ENCODE measurements around the gene UBC.

UBC gene

GRCh38 chr12:124914392-124915238 is at the start of gene UBC:
Gene UBC (minus strand): TSS chr12:124914650. CDS start chr12:124913771, 879 bp downstream.
- DNase-seq (ENCODE audit: low read depth in 2 of 2) = peak; percentile 82 to 85

- DNase-seq (ENCODE audit: low read depth in 2 of 2) = no peak
Observed at GRCh38 chr12:124963211-124963610, 48.8 kb upstream of the UBC start.

GRCh38 chr12:124961055-124961454 is 46.6 kb upstream of the UBC start:
- DNase-seq (ENCODE audit: low read depth in 2 of 2) = no peak

- no peak for DNase-seq (ENCODE audit: low read depth in 2 of 2)
Observed at GRCh38 chr12:124956571-124956970, 42.1 kb upstream of the UBC start.

GRCh38 chr12:124954771-124955170 is 40.3 kb upstream of the UBC start:
- no peak for DNase-seq (ENCODE audit: low read depth in 2 of 2)

- no peak for DNase-seq (ENCODE audit: low read depth in 2 of 2)
Observed at GRCh38 chr12:124953689-124954405, 39.4 kb upstream of the UBC start.

GRCh38 chr12:124952801-124953200 is 38.4 kb upstream of the UBC start:
- no peak for DNase-seq (ENCODE audit: low read depth in 2 of 2)

- no peak for DNase-seq (ENCODE audit: low read depth in 2 of 2)
Observed at GRCh38 chr12:124952295-124952694, 37.8 kb upstream of the UBC start.

GRCh38 chr12:124949779-124950728 is 35.6 kb upstream of the UBC start:
- no peak for DNase-seq (ENCODE audit: low read depth in 2 of 2)

- no peak for DNase-seq (ENCODE audit: low read depth in 2 of 2)
Observed at GRCh38 chr12:124949066-124949465, 34.6 kb upstream of the UBC start.

GRCh38 chr12:124947561-124948398 is 33.3 kb upstream of the UBC start:
- no peak for DNase-seq (ENCODE audit: low read depth in 2 of 2)

GRCh38 chr12:124947013-124947412 is 32.6 kb upstream of the UBC start:
- no peak for DNase-seq (ENCODE audit: low read depth in 2 of 2)

- no peak for DNase-seq (ENCODE audit: low read depth in 2 of 2)
Observed at GRCh38 chr12:124946447-124946793, 32.0 kb upstream of the UBC start.

- no peak for DNase-seq (ENCODE audit: low read depth in 2 of 2)
Observed at GRCh38 chr12:124941170-124941527, 26.7 kb upstream of the UBC start.

- peak; percentile 55 to 64 for DNase-seq (ENCODE audit: low read depth in 2 of 2)
Observed at GRCh38 chr12:124940393-124941169, 26.1 kb upstream of the UBC start.

GRCh38 chr12:124940143-124940392 is 25.6 kb upstream of the UBC start:
- DNase-seq (ENCODE audit: low read depth in 2 of 2) = no peak

- peak; percentile 77 for DNase-seq (ENCODE audit: low read depth in 2 of 2)
Observed at GRCh38 chr12:124939421-124940142, 25.1 kb upstream of the UBC start.

GRCh38 chr12:124939079-124939420 is 24.6 kb upstream of the UBC start:
- no peak for DNase-seq (ENCODE audit: low read depth in 2 of 2)

- DNase-seq (ENCODE audit: low read depth in 2 of 2) = no peak
Observed at GRCh38 chr12:124938587-124938986, 24.1 kb upstream of the UBC start.

- DNase-seq (ENCODE audit: low read depth in 2 of 2) = no peak
Observed at GRCh38 chr12:124938108-124938507, 23.7 kb upstream of the UBC start.
